ENCODE results near the gene NOTCH4.

DNA sequence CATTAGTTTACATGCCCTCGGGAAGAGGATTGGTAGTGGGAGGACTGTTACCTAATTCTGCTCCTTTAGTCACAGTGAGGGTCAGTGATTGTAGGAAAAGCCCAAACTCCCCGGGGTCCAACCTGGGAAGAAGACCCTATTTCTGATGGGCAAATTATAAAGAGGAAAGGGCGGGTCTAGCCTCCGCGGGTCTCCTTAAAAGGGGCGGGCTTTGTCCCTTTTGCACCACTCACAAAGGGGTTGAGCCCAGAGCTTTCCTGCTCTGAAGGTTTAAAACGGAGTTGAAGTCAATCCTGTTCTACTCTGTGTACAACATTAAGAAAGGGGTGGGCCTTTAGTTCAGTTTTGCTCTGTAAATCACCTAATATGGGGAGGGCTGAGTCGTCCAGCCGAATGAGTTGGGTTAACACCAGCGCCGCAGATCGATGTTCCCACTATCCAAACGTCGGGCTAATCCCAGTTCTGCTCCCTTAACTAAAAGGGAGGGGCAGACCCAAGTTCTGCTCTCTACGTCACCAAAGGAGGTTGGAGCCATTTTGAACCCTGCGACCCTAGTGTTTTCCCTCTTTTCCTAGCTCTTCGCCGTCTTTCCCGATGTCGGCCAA, 46.6 kb downstream of the NOTCH4 start:
- TF ChIP-seq, protein P1, sequence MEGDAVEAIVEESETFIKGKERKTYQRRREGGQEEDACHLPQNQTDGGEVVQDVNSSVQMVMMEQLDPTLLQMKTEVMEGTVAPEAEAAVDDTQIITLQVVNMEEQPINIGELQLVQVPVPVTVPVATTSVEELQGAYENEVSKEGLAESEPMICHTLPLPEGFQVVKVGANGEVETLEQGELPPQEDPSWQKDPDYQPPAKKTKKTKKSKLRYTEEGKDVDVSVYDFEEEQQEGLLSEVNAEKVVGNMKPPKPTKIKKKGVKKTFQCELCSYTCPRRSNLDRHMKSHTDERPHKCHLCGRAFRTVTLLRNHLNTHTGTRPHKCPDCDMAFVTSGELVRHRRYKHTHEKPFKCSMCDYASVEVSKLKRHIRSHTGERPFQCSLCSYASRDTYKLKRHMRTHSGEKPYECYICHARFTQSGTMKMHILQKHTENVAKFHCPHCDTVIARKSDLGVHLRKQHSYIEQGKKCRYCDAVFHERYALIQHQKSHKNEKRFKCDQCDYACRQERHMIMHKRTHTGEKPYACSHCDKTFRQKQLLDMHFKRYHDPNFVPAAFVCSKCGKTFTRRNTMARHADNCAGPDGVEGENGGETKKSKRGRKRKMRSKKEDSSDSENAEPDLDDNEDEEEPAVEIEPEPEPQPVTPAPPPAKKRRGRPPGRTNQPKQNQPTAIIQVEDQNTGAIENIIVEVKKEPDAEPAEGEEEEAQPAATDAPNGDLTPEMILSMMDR (IDR thresholded peaks at IDR 0.05; ENCODE audit: low read length): no peak
- TF ChIP-seq EZH2 (optimal IDR thresholded peaks at IDR 0.05; ENCODE audit: low read depth, low read length) (no peak), EZH2phosphoT487 (IDR thresholded peaks at IDR 0.05; ENCODE audit: low read length) (no peak)

Measured in MM.1S (cell line).